ENCODE measurements around the gene CASP3.
A peak's percentile ranks its signal among the peaks of the same experiment; 100 is the strongest.

CASP3 gene

DNA sequence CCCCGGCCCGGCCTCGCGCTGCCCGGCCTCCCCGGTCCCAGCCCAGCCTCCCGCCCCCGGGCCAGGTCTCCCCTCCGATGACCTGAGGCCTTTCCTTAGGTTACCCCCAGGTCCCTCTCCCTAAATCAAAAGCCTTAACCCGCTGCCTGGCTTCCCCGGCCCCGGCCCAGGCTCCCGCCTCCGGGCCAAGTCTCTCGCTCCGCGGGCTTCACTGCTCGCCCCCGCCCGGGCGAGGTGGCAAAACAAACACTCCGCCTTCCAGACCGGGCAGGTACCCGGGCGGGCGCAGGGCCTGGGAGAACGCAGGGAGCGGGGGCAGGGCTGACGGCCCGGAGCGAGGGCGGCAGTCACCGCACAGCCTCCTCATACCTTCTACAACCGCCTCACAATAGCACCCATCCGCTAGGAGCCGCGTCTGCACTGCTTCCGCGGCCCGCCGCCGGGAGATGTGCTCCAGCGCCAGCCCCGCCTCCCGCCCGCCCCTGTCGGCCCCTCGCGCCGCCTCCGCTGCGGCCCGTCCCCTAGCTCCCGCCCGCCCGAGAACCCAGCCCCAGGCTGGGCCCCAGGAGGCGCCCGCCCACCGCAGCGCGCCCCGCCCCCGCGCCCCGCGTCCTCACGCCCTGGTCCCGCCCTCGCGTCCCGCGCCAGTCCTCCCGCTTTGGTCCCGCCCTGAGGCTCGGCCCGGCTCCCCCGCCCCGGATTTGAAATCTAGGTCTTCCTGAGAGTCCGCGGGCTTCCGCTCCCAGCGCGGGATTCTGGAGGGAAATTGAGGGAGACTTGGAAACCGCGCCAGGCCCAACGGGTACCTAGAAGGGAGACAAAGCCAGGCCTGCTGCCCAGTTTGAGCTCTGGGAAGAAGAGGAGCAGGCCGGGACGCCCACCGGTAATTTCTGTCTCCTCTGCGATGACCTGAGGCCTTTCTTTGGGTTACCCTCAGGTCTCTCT lies at the start of gene CASP3, which contains the start of gene PRIMPOL:
TSS of gene CASP3 (minus strand) at position 422 of the 945 bp plus-strand sequence. CDS start 10,994 bp downstream, outside the sequence.
TSS of gene PRIMPOL (plus strand) at position 713 of the 945 bp plus-strand sequence. CDS start 7,403 bp downstream, outside the sequence.
- peak; percentile 97 for DNase-seq

DNA sequence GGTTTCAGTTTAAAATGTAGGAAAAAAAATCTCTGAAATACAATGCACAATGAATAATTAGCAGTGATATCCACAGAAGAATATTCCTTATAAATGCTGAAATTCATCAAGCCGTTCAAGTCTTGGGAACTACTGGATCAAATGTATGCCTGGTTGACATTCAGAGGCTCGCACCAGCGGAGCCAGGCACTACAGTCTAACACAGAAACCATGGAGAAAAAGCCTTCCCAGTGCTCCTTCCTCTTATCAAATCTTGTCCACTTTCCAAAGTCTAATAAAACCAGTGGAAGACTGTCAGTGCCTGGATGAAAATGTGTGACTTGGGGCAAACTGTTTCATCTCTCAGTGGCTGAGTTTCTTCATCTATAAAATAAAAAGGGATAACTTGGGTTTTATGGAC lies 48.7 kb upstream of the CASP3 start:
- DNase-seq, result no peak

DNA sequence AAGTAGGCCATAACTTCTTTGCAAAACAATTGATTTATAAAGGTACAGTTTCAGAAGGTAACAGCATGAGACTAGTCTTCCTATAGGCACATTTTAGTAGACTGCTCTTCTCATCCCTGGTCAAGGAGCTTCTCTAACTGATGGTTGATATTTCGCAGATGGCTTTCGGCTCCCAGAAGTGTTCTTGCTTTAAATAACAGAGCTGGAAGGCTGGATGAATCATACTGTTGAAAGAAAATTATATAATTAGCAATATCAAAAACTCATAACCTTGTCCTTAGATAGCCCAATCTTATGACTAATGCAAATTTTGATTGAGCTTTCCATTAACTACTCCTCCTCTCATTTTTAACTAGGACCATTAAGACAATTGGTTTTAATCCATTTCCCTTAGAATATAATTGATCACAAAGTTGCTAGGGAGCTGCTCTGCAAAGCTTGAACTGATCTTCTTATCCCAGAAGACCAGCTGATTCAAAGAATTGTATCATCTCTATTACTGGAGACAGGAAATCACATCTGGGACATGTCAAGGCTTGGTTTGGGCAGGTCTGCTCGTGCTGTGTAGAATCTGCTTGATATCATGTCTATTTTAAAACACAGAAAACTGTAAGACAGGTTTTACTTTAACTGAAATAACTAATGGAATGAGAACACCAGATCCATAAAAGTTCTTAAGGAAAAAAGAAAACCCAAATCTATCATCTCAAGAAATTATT lies 46.1 kb upstream of the CASP3 start:
- no peak for DNase-seq

DNA sequence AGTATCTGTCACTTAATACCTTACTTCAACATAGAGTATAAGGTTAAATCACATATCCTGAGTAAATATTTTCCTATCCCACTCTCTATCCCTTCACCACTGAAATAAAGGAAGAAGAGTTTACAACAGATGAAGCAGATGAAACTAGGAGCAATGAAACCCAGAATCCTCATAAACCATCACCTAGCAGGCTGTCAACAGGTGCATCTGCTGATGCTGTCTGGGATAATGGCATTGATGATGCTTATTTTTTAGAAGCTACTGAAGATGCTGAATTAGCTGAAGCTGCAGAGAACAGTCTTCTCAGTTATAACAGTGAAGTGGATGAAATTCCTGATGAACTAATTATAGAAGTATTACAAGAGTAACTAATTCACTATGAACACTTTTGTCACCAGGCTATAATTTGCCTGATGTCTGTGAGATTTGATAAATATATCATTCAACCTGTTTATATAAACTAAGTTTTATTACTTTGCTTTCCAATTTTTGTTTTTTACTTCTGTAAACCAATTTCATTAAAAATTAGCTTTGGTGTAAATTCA lies 45.2 kb upstream of the CASP3 start:
- no peak for DNase-seq

DNA sequence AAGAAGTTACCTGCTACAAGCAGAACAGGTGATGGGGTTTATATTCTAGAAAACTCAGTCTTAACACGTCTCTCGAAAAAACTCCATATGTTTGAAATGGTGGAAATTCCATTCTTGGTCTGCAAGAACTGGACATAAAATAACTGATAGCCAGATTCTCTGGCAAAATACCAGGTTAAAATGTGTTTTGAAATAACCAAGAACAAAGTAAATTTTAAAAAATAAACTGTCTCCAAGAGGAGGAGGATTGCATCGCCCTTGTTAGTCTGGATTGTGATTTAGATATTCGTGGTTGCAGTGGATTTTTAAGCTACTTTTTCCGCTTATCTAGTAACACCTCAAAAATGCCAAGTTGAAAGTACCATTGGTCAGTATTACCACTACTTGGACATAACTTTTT lies 43.8 kb upstream of the CASP3 start:
- DNase-seq, result no peak

DNA sequence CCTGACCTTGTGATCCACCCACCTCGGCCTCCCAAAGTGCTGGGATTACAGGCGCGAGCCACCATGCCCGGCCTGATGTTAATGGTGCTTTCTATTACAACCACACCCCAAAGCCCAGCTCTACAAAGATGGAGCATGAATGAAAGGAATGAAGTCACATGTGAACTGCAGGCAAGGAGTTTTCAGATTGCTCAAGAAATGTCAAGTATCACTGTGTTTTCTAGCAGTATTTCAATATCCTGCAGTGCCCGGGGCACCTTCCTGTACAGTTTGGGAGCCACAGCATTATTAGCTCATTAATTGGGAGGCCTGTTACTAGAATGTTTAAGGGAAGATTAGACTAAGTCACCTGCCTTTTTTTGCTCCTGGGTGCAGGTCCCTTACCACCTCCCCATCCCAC lies 40.4 kb upstream of the CASP3 start:
- DNase-seq, result no peak

DNA sequence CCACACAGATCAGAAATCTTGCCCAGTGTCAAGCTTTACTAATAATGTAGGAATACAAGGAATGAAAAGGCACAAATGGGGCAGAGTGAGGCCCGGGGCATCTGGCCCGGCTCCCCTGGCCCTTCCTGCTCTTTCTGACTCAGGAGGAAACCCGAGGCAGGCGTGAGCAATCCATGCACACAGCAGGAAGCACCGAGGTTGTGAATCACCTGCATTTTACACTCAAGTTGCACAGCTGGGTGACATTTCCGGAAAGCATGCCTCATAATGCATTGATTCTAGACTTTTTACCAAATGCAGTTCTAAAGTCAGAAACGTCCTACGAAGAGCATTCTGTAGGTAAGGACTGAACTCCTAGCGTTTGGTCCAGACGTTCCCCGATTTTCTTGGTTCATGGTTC lies 39.2 kb upstream of the CASP3 start:
- no peak for DNase-seq

DNA sequence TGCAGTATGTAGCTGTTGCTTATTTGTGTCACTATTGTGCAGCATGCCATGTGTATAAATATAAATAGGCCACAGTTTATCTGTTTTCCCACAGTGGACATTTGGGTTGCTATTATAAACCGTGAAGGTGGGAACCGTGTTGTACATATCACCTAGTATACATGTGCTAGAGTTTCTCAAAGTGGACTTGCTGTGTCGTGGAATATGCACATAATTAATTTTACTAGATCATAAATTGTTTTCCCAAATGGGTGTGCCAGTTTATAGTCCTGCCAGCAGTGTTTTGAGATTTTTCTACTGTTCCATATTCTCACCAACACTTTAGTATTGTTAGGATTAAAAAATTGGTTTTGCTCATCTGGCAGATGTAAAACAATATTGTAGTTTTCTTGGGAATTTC lies 38.8 kb upstream of the CASP3 start:
- DNase-seq, result no peak

DNA sequence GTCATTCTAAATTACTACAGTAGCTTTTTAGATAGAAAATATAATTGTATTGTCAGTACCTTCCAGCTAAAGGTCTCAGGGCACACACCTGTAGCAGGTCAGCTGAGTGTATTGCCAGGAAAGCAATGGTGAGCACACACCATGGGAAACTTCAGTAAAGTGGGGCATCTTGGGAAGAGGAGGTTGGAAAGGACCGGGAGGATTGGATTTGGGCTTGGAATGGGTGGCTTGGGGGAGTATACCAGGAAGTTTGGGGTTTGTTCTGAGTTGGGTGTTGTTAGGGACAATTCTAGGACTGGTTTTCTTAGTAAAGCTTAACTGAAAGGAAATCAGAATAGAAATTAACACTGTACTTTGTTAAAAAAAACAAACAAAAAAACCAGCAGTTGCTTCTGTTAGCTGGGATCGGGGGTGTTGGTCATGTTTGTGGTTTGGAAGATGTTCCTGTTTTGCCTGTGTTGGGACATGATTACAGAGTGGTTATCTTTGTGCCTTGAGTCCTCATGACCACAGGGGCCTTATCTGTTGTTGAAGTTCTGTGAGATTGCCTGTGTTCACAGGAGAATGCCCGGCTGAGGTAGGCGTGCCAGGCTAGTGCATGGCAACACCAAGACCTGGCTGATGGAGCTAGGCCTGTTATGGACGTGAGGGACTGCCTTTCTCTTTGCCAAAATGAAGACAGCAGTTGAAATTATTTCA lies 35.4 kb upstream of the CASP3 start:
- DNase-seq, result no peak

DNA sequence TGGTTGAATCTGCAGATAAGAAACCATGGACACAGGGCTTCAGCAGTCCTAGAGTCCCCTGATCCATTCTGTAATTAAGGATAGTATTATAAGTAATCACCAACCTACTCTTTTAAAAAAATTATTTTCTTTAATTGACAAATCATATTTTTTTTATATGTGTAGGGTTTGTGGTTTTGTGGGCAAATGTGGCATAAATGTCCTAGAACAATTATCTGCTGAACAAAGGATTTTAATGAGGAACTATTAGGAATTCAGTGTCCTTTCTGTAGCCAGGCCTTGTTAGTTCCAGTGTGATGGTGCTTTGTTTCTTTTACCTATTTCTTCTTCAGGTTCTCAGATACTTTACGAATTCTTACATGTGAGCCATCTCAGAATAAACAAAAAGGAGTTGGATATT lies 32.7 kb upstream of the CASP3 start:
- no peak for DNase-seq

DNA sequence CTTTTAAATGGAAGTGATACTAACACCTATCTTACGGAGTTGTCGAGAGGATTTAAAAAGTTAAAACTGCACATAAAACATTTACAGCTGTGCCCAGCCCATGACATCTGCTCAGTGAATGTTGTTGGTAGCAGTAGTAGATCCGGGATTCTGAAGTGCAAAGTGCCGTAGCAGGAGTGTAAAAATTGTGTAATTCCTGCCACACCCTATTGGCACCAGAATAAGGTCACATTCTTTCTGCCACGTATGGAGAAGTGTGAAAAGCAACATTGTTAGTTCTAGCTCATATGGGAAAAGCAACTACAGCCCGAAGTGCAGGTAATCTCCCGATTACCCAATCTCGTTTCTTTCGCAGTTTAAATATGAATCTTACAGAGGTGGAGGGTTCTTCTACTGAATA lies 31.5 kb upstream of the CASP3 start:
- no peak for DNase-seq

DNA sequence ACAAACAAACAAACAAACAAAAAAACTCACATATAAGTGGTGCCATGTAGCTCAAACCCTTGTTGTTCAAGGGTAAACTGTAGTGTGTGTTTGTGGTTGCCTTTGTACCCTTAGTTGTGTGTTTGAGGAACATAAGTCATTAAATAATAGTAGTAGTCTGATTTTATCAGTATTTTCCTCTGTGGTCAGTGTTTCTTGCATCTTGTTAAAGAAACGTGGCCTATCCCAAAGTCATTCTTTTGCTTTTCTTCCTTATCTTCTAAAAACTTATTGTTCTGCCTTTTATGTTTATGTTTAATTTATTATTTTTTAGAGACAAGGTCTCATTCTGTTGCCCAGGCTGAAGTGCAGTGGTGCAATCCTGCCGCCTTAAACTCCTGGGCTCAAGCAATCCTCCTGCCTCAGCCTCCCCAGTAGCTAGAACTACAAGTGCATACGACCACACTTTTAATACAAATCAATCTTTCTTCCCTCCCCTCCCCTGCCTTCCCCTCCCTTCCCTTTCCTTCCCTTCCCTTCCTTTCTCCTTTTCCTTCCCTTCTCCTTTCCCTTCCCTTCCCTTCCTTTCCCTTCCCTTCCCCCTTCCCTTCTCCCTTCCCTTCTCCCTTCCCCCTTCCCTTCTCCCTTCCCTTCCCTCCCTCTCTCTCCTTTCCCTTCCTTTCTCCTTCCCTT lies 26.7 kb upstream of the CASP3 start:
- no peak for DNase-seq

DNA sequence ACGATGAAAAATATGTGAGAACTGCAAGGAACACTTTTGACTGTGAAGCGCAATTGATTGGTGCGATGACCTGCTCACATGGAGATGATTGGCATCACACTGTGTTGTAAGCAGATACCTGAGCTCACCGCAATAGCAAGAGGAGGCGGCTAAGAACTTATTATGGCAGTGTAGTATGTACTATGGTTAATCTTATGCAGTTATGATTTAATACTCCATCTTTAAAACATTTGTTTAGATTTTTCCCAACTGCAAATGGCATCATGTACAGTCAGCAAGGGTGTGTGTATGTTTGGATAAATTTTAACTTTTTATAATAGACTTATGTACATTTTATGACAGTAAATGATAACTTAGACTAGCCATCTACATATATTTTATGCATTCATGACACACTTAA lies 25.8 kb upstream of the CASP3 start:
- DNase-seq, result no peak

DNA sequence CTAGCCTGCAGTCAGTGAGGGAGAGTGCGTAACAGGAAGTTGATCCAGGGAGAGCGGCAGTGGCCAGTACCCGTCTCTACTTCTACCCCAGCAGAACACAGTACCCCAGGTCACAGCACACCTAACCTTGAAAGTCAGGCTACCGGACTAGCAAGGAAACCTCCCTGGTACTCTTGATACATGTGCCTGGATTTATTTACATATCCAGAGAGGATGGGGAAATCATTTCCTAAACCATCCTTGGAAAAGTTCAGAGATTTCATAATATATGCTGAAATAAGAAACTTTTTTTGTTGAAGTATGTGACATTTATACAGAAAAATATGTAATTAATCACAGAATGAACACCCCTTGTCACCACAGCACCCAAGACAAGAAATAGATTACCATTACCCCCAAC lies 24.8 kb upstream of the CASP3 start:
- DNase-seq, result no peak

DNA sequence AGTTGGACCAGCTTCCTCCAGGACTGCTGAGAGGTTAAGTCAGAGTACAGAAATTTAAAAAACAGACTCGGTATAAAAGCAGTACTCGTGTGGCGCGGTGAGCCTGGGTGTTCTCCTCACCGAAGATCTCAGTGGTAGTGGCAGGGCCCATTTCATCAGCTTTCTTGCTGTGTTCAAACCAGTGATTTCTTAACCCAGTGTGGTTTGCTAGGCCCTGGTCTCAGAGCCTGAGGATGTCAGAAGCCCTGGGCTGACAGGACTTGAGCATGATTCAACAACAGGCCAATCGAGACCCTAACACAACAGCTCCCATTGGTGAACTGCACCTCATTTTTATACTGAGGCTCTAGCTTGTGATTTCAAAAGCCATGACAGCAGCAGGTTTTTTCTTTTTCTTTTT lies 23.5 kb upstream of the CASP3 start:
- no peak for DNase-seq

DNA sequence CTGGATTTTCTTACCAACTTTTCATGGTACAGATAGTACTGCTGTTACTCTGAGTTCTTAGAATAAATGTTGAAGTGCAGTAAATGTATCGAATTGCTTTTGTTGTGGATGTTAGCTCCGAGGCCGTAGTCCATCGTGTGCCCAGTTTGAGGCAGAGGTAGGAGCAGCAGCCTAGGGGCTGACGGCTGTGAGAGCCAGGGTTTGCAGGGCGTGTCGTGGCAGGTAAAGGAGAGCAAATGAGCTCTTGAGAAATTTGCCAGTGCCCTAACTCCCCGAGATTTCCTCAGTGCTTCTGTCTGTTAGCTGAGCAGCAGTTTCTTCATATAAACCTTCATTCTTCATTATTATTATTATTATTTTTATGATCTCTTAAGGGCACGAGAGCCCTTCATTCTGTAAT lies 21.9 kb upstream of the CASP3 start:
- DNase-seq, result no peak

DNA sequence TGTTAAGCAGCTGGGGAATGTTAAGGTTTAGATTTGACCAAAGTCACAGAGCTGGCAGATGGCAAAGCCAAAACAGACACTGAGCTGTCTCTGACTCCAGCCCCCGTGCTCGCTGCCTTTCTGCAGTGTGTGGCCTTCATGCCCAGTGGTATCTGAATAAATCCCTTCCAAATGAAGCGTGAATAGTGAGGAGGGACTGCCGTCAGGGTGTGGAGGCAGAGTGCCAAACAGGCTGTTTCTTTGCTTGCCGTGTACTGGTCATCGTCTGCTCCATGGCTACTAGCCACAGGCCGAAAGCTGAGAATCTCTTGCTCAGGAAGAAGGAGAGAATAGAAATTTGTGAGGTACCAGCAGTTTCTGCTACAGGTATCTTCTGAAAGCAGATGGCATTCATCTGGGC lies 20.0 kb upstream of the CASP3 start:
- DNase-seq, result no peak

DNA sequence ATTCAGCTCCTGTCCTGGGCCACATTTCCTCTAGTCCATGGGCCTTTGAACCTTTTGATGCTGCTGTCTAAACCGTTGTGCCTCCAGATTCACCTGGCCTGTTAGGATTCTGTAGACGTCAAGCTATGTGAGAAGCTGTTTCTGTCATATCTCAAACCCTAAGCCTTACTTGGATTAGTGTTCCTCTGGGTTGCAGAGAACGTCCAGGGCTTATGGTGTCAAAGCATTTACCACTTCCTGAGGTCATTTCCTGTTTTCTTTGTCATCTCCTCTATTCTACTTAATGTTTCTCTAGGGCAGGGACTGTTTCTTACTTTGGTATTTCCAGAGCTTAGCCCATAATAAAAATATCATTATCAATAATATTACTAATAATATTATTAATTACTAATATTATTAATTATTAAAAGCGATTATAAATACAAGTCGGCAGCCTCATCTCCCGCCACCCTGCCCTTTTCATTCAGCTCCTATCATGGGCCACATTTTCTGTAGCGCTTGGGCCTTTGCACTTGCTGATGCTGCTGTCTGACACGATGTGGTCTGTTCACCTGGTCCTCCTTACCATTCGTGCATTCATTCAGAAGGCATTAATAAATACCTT lies 19.4 kb upstream of the CASP3 start:
- no peak for DNase-seq

DNA sequence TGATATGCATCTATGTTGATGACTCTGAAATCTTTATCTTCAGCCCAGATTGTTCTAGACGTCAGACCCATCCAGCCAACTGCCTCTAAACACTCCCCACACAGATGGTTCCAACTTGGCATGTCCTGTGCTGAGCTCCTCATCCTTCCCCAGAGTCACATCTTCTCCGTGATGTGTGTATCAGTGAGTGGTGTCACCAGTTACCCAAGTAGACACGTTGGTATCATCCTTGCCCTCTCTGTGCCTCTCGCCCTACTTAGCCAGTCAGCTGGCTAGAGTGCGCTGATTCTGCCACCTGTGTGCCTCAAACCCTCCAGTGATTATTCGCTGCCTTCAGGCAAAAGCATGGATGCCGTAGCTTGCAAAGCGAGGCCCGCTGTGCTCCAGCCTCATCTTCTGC lies 18.8 kb upstream of the CASP3 start:
- DNase-seq, result no peak

DNA sequence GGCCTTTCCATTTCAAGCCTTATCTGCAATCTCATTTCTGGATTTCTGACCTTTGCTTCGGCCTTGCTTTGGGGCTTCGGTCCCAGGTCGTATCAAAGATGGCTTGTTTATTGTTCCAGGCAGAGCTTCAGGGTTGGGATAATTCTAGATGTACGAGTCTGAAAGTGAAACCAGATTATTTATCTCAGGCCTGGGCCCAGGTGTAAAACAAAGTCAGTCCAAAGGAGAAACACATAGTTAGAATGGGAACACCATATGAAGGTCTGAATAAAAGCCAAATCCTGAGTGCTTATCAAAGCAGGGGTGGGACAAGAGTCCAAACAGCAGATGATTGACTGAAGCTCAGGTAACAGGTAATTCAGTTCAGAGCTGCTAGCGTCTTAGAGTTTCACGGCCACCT lies 17.4 kb upstream of the CASP3 start:
- DNase-seq, result no peak

DNA sequence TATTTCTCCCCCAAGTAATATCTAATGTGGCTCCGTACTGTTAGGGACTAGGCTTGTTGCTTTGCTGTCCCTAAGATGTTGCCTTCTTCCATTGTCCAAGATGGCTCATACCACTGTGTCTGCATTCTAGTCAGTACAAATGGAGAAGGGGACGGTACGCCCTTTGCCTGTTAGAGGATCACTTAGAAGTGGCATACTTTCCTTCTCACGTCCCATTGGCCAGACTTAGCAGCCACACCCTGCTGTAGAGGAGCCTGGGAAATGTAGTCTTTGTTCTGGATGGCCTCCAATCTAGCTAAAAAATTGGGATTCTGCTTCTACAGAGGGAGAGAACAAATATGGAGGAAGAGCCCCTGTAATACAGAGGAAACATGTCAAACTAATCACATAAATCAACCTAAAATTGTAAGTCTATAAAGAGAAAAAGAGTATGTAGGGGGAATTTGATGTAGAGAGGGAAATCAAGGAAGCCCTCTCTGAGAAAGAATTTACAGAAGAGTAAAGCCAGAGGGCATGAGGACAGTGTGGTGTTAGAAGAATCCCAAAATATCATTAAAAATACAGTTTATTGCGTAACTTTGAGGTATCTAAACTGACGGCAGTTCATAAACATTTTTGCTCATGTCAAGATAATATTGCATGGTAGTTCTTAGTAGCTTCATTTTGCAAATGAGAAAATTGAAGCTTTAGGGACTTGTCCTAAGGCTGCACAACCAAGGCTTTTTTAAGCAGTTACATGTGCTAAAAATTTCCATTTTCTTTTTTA lies 15.4 kb upstream of the CASP3 start:
- no peak for DNase-seq

All from activated effector memory CD4-positive, alpha-beta T cell treated with Interleukin-2 at 50 U/mL for 16 hours (primary cell).